HepG2 (cell line): ENCODE data around the gene IFI27. TPM values are rescaled to one million over a fixed set of nuclear protein-coding genes. Genes with fewer than 3 reads are reported as not detected.

Experiments
- ARID2 ChIP-seq: sonication (generic); formaldehyde crosslinking; IDR thresholded peaks from 2 replicates; pipeline ENCODE4 v1.8.1; 2022; ENCODE audit warnings: mild to moderate bottlenecking, missing genetic modification reagents, borderline replicate concordance
- HNRNPLL ChIP-seq: fragments of 200-400 bp; formaldehyde crosslinking; IDR thresholded peaks from 2 replicates; pipeline ENCODE4 v1.6.1; 2017; ENCODE audit warnings: mild to moderate bottlenecking, low read depth, low read length; ENCODE audit not compliant: poor library complexity, severe bottlenecking
- KDM5A ChIP-seq: fragments of 200-600 bp; sonication (generic); IDR thresholded peaks from 2 replicates; pipeline ENCODE4 v1.7.0; 2018; ENCODE audit warnings: antibody characterized with exemption, mild to moderate bottlenecking, low read length, borderline replicate concordance
- NR2F6 ChIP-seq, 2 experiments: IDR thresholded peaks; 2 replicates each; pipeline ENCODE4 v1.6.1; 2016; ENCODE audit warnings: antibody characterized with exemption in 1 of 2, mild to moderate bottlenecking in 1 of 2
- PCBP2 ChIP-seq: fragments of 200-400 bp; formaldehyde crosslinking; optimal IDR thresholded peaks from 2 replicates; pipeline ENCODE3; 2018; ENCODE audit warnings: low read length, low read depth; ENCODE audit not compliant: poor library complexity, severe bottlenecking
- U2AF2 ChIP-seq: fragments of 200-400 bp; formaldehyde crosslinking; IDR thresholded peaks from 2 replicates; pipeline ENCODE4 v1.6.1; 2017; ENCODE audit warnings: low read depth, mild to moderate bottlenecking, low read length
- XRCC5 ChIP-seq: fragments of 200-400 bp; formaldehyde crosslinking; optimal IDR thresholded peaks from 2 replicates; pipeline ENCODE3; 2017; ENCODE audit warnings: mild to moderate bottlenecking, low read length
- ZMYM3 ChIP-seq: sonication (generic); formaldehyde crosslinking; IDR thresholded peaks from 2 replicates; pipeline ENCODE4 v1.5.1; 2020; ENCODE audit warnings: mild to moderate bottlenecking, missing genetic modification reagents
- ZNF24 ChIP-seq: fragments of 450-650 bp; IDR thresholded peaks from 2 replicates; pipeline ENCODE4 v1.6.1; 2017; ENCODE audit warnings: antibody characterized with exemption, mild to moderate bottlenecking
- ZNF354B ChIP-seq: sonication (generic); formaldehyde crosslinking; IDR thresholded peaks from 2 replicates; pipeline ENCODE4 v1.8.0; 2022; ENCODE audit warnings: mild to moderate bottlenecking, missing genetic modification reagents
- ZNF766 ChIP-seq: sonication (generic); formaldehyde crosslinking; IDR thresholded peaks from 2 replicates; pipeline ENCODE4 v1.5.0; 2020; ENCODE audit warnings: missing genetic modification reagents, borderline replicate concordance
- ZNF772 ChIP-seq: sonication (generic); formaldehyde crosslinking; IDR thresholded peaks from 2 replicates; pipeline ENCODE4 v1.5.0; 2020; ENCODE audit warnings: mild to moderate bottlenecking, missing genetic modification reagents
- ZNF781 ChIP-seq: sonication (generic); formaldehyde crosslinking; IDR thresholded peaks from 2 replicates; pipeline ENCODE4 v1.5.1; 2020; ENCODE audit warnings: borderline replicate concordance, mild to moderate bottlenecking, missing genetic modification reagents; ENCODE audit errors: not compliant biosample characterization
- polyA plus RNA-seq, 8 experiments: library from polyadenylated mRNA; depleted of rRNA in 3 of 8; stranded (reverse) in 7 of 8; unstranded in 1 of 8; fragments of >200 nt; fragmentation: Illumina TruSeq in 4 of 8; extraction: Trizol in 4 of 8; gene quantifications; 2 replicates each; pipeline versions ENCODE4 v1.2.1 to v1.2.3, GENCODE V29; 2011 to 2016; ENCODE audit warnings: low read depth in 4 of 8, missing spikeins in 1 of 8, mixed read lengths in 1 of 8; ENCODE audit not compliant: insufficient read depth in 1 of 8
- total RNA-seq, 5 experiments: library from RNA; depleted of rRNA; stranded (reverse); fragments of >200 nt; fragmentation: Illumina TruSeq; extraction: Trizol; gene quantifications; 2 replicates each; pipeline ENCODE4 v1.2.3, GENCODE V29; 2016; ENCODE audit warnings: low read depth in 1 of 5
- TF ChIP-seq, protein P1 (sequence below): sonication (generic); formaldehyde crosslinking; IDR thresholded peaks from 2 replicates; pipeline ENCODE4 v1.5.1; 2020; ENCODE audit warnings: missing genetic modification reagents, mild to moderate bottlenecking, borderline replicate concordance
- TF ChIP-seq, protein P2 (sequence below): sonication (generic); formaldehyde crosslinking; IDR thresholded peaks from 2 replicates; pipeline ENCODE4 v1.8.0; 2022; ENCODE audit warnings: mild to moderate bottlenecking, missing genetic modification reagents, borderline replicate concordance
- TF ChIP-seq, protein P3 (sequence below): sonication (generic); formaldehyde crosslinking; IDR thresholded peaks from 2 replicates; pipeline ENCODE4 v1.8.1; 2023; ENCODE audit warnings: mild to moderate bottlenecking, missing genetic modification reagents
- TF ChIP-seq, protein P4 (sequence below): sonication (generic); formaldehyde crosslinking; IDR thresholded peaks from 2 replicates; pipeline ENCODE4 v1.5.1; 2020; ENCODE audit warnings: missing genetic modification reagents, mild to moderate bottlenecking, borderline replicate concordance
- TF ChIP-seq, protein P5 (sequence below): sonication (generic); formaldehyde crosslinking; IDR thresholded peaks from 2 replicates; pipeline ENCODE4 v1.8.1; 2023; ENCODE audit warnings: mild to moderate bottlenecking, missing genetic modification reagents, borderline replicate concordance
- TF ChIP-seq, protein P6 (sequence below): sonication (generic); formaldehyde crosslinking; IDR thresholded peaks from 2 replicates; pipeline ENCODE4 v1.5.1; 2020; ENCODE audit warnings: mild to moderate bottlenecking, missing genetic modification reagents, borderline replicate concordance

IFI27 gene
- total and polyA plus RNA-seq, 2 of the 13 experiments (the other 11 are each of a cell fraction or from before 2014, with no cell fraction given) = 1.2 to 1.7 TPM

DNA sequence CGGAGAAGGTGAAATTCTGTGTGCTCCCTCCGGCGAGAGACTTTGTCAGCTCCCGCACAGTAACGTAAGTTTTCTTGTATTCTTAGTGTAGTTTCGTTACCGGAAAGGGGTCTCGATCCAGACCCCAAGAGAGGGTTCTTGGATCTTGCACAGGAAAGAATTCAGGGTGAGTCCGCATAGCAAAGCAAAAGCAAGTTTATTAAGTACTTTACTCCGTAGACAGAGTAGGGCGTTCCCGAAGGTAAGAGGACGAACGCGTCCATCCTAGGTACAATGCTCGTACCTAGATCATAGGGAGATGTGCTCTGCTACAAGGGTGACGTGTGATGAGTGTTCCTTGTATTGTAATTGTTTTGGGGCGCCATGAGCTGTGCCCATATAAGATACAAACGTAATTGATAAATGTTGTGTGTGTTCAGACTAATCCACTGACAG lies 29.1 kb upstream of the IFI27 start (continued):
- TF ChIP-seq KDM5A (peak; percentile 48; the same call in 1 of the 2 replicates), ZNF24 (no peak), ZNF772 (peak; percentile 48; the same call in 1 of the 2 replicates), HNRNPLL (peak; percentile 50), ZNF781 (CRISPR knock-in tag) (no peak), NR2F6 (IDR thresholded peaks at IDR 0.05) (no peak), NR2F6 (CRISPR knock-in tag; IDR thresholded peaks at IDR 0.05) (no peak), U2AF2 (no peak), ZNF354B (CRISPR knock-in tag) (0 out of 2 replicates have a peak, but pooled peaks have one; percentile 21), ARID2 (peak; percentile 84; the same call in 1 of the 2 replicates), PCBP2 (no peak), XRCC5 (peak; percentile 2), ZMYM3 (no peak), ZNF766 (CRISPR knock-in tag) (no peak)
- TF ChIP-seq, protein P1, sequence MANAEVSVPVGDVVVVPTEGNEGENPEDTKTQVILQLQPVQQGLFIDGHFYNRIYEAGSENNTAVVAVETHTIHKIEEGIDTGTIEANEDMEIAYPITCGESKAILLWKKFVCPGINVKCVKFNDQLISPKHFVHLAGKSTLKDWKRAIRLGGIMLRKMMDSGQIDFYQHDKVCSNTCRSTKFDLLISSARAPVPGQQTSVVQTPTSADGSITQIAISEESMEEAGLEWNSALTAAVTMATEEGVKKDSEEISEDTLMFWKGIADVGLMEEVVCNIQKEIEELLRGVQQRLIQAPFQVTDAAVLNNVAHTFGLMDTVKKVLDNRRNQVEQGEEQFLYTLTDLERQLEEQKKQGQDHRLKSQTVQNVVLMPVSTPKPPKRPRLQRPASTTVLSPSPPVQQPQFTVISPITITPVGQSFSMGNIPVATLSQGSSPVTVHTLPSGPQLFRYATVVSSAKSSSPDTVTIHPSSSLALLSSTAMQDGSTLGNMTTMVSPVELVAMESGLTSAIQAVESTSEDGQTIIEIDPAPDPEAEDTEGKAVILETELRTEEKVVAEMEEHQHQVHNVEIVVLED (CRISPR knock-in tag) = peak; percentile 28; the same call in 1 of the 2 replicates
- TF ChIP-seq, protein P2, sequence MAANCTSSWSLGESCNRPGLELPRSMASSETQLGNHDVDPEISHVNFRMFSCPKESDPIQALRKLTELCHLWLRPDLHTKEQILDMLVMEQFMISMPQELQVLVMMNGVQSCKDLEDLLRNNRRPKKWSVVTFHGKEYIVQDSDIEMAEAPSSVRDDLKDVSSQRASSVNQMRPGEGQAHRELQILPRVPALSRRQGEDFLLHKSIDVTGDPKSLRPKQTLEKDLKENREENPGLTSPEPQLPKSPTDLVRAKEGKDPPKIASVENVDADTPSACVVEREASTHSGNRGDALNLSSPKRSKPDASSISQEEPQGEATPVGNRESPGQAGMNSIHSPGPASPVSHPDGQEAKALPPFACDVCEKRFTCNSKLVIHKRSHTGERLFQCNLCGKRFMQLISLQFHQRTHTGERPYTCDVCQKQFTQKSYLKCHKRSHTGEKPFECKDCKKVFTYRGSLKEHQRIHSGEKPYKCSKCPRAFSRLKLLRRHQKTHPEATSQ (CRISPR knock-in tag) = 0 out of 2 replicates have a peak, but pooled peaks have one; percentile 76
- TF ChIP-seq, protein P3, sequence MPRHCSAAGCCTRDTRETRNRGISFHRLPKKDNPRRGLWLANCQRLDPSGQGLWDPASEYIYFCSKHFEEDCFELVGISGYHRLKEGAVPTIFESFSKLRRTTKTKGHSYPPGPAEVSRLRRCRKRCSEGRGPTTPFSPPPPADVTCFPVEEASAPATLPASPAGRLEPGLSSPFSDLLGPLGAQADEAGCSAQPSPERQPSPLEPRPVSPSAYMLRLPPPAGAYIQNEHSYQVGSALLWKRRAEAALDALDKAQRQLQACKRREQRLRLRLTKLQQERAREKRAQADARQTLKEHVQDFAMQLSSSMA = 0 out of 2 replicates have a peak, but pooled peaks have one; percentile 19
- TF ChIP-seq, protein P4, sequence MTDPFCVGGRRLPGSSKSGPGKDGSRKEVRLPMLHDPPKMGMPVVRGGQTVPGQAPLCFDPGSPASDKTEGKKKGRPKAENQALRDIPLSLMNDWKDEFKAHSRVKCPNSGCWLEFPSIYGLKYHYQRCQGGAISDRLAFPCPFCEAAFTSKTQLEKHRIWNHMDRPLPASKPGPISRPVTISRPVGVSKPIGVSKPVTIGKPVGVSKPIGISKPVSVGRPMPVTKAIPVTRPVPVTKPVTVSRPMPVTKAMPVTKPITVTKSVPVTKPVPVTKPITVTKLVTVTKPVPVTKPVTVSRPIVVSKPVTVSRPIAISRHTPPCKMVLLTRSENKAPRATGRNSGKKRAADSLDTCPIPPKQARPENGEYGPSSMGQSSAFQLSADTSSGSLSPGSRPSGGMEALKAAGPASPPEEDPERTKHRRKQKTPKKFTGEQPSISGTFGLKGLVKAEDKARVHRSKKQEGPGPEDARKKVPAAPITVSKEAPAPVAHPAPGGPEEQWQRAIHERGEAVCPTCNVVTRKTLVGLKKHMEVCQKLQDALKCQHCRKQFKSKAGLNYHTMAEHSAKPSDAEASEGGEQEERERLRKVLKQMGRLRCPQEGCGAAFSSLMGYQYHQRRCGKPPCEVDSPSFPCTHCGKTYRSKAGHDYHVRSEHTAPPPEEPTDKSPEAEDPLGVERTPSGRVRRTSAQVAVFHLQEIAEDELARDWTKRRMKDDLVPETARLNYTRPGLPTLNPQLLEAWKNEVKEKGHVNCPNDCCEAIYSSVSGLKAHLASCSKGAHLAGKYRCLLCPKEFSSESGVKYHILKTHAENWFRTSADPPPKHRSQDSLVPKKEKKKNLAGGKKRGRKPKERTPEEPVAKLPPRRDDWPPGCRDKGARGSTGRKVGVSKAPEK (CRISPR knock-in tag) = 0 out of 2 replicates have a peak, but pooled peaks have one; percentile 16
- TF ChIP-seq, protein P5, sequence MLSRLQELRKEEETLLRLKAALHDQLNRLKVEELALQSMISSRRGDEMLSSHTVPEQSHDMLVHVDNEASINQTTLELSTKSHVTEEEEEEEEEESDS (CRISPR knock-in tag) = peak; percentile 47; the same call in 1 of the 2 replicates
- TF ChIP-seq, protein P6, sequence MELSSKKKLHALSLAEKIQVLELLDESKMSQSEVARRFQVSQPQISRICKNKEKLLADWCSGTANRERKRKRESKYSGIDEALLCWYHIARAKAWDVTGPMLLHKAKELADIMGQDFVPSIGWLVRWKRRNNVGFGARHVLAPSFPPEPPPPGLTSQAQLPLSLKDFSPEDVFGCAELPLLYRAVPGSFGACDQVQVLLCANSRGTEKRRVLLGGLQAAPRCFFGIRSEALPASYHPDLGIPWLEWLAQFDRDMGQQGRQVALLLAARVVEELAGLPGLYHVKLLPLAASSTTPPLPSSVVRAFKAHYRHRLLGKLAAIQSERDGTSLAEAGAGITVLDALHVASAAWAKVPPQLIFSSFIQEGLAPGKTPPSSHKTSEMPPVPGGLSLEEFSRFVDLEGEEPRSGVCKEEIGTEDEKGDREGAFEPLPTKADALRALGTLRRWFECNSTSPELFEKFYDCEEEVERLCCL = 0 out of 2 replicates have a peak, but pooled peaks have one; percentile 29
